H1 (cell line): Measurements from ENCODE around the gene SLC66A2. TPM values are rescaled to one million over a fixed set of nuclear protein-coding genes. Genes with fewer than 3 reads are reported as not detected.

Source experiments
- CTCF ChIA-PET: fragments of 300-600 bp; sonication (Branson Sonifier 250); formaldehyde crosslinking; loops from one replicate; lab custom pipeline; 2021; ENCODE audit not compliant: partially characterized antibody; lab: Charles Lee
- POLR2A ChIA-PET: fragments of 300-600 bp; sonication (Branson Sonifier 250); formaldehyde crosslinking; loops from one replicate; lab custom pipeline; 2021; ENCODE audit warnings: inconsistent platforms; ENCODE audit not compliant: partially characterized antibody; lab: Charles Lee
- DNase-seq, 2 experiments: peaks; one replicate each; pipeline versions ENCODE4 v3.0.0 to v3.0.0-alpha.2; 2010 to 2022; ENCODE audit warnings: low spot score in 2 of 2, low read depth in 1 of 2, mixed read lengths in 1 of 2
- FAIRE-seq: peaks from 2 replicates; lab custom pipeline; 2011; peaks lifted over from hg19 to GRCh38; lab: Jason Lieb, UNC
- H2AFZ ChIP-seq: 2 replicates; pipeline ENCODE4 v1.8.1; 2012; ENCODE audit warnings: low read length, inconsistent platforms
- H2AK5ac ChIP-seq: 2 replicates; pipeline ENCODE4 v1.6.1; 2013; ENCODE audit warnings: low read depth, low read length
- H2BK120ac ChIP-seq: replicated peaks from 2 replicates; pipeline ENCODE3; 2013; ENCODE audit warnings: low read depth, low read length, inconsistent platforms
- H2BK12ac ChIP-seq: 2 replicates; pipeline ENCODE4 v1.6.1; 2013; ENCODE audit warnings: low read depth, low read length
- H2BK15ac ChIP-seq: 2 replicates; pipeline ENCODE4 v1.6.1; 2013; ENCODE audit warnings: low read length
- H2BK20ac ChIP-seq: 2 replicates; pipeline ENCODE4 v1.6.1; 2013; ENCODE audit warnings: low read length
- H2BK5ac ChIP-seq: 2 replicates; pipeline ENCODE4 v1.6.1; 2013; ENCODE audit warnings: low read depth, low read length
- H3K14ac ChIP-seq: 2 replicates; pipeline ENCODE4 v1.6.1; 2013; ENCODE audit warnings: inconsistent platforms; ENCODE audit not compliant: insufficient read length
- H3K18ac ChIP-seq: 2 replicates; pipeline ENCODE4 v1.6.1; 2013; ENCODE audit warnings: low read length; ENCODE audit errors: extremely low read depth
- H3K23ac ChIP-seq: 2 replicates; pipeline ENCODE4 v1.6.1; 2013; ENCODE audit warnings: inconsistent platforms; ENCODE audit not compliant: insufficient read length
- H3K23me2 ChIP-seq: 2 replicates; pipeline ENCODE4 v1.6.1; 2013; ENCODE audit warnings: low read depth, low read length
- H3K27ac ChIP-seq: 2 replicates; pipeline ENCODE4 v1.6.1; 2011; ENCODE audit warnings: low read depth, low read length, inconsistent platforms
- H3K27me3 ChIP-seq, 4 experiments: replicated peaks in 1 of 4; 1 replicate in 1 of 4; 2 replicates in 3 of 4; pipeline versions ENCODE4 v1.6.1 to v1.8.1; 2011 to 2013; ENCODE audit warnings: low read length in 3 of 4, mild to moderate bottlenecking in 3 of 4, inconsistent platforms in 2 of 4, mixed read lengths in 2 of 4, moderate library complexity in 1 of 4; ENCODE audit not compliant: control insufficient read depth in 3 of 4, insufficient read depth in 3 of 4; ENCODE audit errors: extremely low read depth in 1 of 4
- H3K36me3 ChIP-seq, 4 experiments: 2 replicates each; pipeline versions ENCODE4 v1.6.1 to v1.8.1; 2011 to 2013; ENCODE audit warnings: mild to moderate bottlenecking in 4 of 4, low read length in 3 of 4, moderate library complexity in 2 of 4, control low read depth in 1 of 4, inconsistent platforms in 1 of 4; ENCODE audit not compliant: insufficient read depth in 4 of 4, control insufficient read depth in 2 of 4
- H3K4ac ChIP-seq: replicated peaks from 2 replicates; pipeline ENCODE3; 2013; ENCODE audit warnings: low read length, low read depth, mixed read lengths, inconsistent platforms; ENCODE audit not compliant: insufficient read length
- H3K4me1 ChIP-seq, 4 experiments: replicated peaks in 1 of 4; 1 replicate in 1 of 4; 2 replicates in 3 of 4; pipeline versions ENCODE4 v1.6.1 to v1.8.1; 2011 to 2013; ENCODE audit warnings: low read length in 3 of 4, inconsistent platforms in 2 of 4, mixed read lengths in 1 of 4; ENCODE audit not compliant: insufficient read depth in 4 of 4, control insufficient read depth in 3 of 4
- H3K4me2 ChIP-seq, 2 experiments: 2 replicates each; pipeline versions ENCODE4 v1.6.1 to v1.8.1; 2011 to 2013; ENCODE audit warnings: low read depth in 2 of 2, low read length in 2 of 2, control low read depth in 1 of 2, inconsistent platforms in 1 of 2, mild to moderate bottlenecking in 1 of 2; ENCODE audit not compliant: insufficient read depth in 1 of 2
- H3K4me3 ChIP-seq, 4 experiments: fragments of 200-600, 300-600 bp in 1 of 4; sonication (generic), shearing (Covaris generic), sonication (Bioruptor Twin) in 1 of 4; 2 replicates each; pipeline versions ENCODE4 v1.5.1 to v1.8.1; 2011 to 2016; ENCODE audit warnings: low read length in 4 of 4, low read depth in 3 of 4, control low read depth in 2 of 4, inconsistent platforms in 2 of 4, mild to moderate bottlenecking in 2 of 4, mixed read lengths in 1 of 4, moderate library complexity in 1 of 4; ENCODE audit not compliant: insufficient read depth in 2 of 4; ENCODE audit errors: extremely low read depth in 1 of 4
- H3K56ac ChIP-seq: replicated peaks from 2 replicates; pipeline ENCODE3; 2013; ENCODE audit warnings: low read depth, mild to moderate bottlenecking, mixed read lengths, low read length, inconsistent platforms; ENCODE audit not compliant: insufficient read length
- H3K79me1 ChIP-seq: 2 replicates; pipeline ENCODE4 v1.6.1; 2013; ENCODE audit warnings: low read depth, low read length, control low read depth
- H3K79me2 ChIP-seq, 2 experiments: 2 replicates each; pipeline versions ENCODE4 v1.6.1 to v1.8.1; 2012 to 2013; ENCODE audit warnings: low read length in 2 of 2, mild to moderate bottlenecking in 2 of 2, inconsistent platforms in 1 of 2; ENCODE audit not compliant: insufficient read depth in 2 of 2, control insufficient read depth in 1 of 2
- H3K9ac ChIP-seq, 4 experiments: replicated peaks in 1 of 4; 1 replicate in 1 of 4; 2 replicates in 3 of 4; pipeline versions ENCODE4 v1.6.1 to v1.8.1; 2011 to 2013; ENCODE audit warnings: low read depth in 3 of 4, low read length in 3 of 4, control low read depth in 2 of 4, mild to moderate bottlenecking in 2 of 4, moderate library complexity in 2 of 4, inconsistent platforms in 1 of 4; ENCODE audit errors: extremely low read depth in 1 of 4
- H3K9me3 ChIP-seq, 2 experiments: 2 replicates each; pipeline versions ENCODE4 v1.6.1 to v1.8.1; 2012 to 2013; ENCODE audit warnings: mild to moderate bottlenecking in 2 of 2, moderate library complexity in 2 of 2, control low read depth in 1 of 2, inconsistent platforms in 1 of 2, low read depth in 1 of 2, low read length in 1 of 2, mixed read lengths in 1 of 2; ENCODE audit not compliant: insufficient read depth in 2 of 2
- H4K20me1 ChIP-seq, 2 experiments: replicated peaks in 1 of 2; 2 replicates each; pipeline versions ENCODE3 to v1.8.1; 2011 to 2013; ENCODE audit warnings: inconsistent platforms in 2 of 2, low read length in 2 of 2, mild to moderate bottlenecking in 1 of 2; ENCODE audit not compliant: insufficient read depth in 2 of 2, control insufficient read depth in 1 of 2
- H4K5ac ChIP-seq: 2 replicates; pipeline ENCODE4 v1.6.1; 2013; ENCODE audit warnings: low read length, low read depth, mixed read lengths, inconsistent platforms; ENCODE audit not compliant: insufficient read length
- H4K8ac ChIP-seq: 2 replicates; pipeline ENCODE4 v1.8.0; 2013; ENCODE audit warnings: mild to moderate bottlenecking, moderate library complexity, low read length, inconsistent platforms; ENCODE audit not compliant: insufficient read depth; ENCODE audit errors: extremely low read depth
- H4K91ac ChIP-seq: replicated peaks from 2 replicates; pipeline ENCODE3; 2013; ENCODE audit warnings: low read length, mixed read lengths, inconsistent platforms; ENCODE audit not compliant: insufficient read length
- JUN ChIP-seq: IDR thresholded peaks from 2 replicates; pipeline ENCODE4 v1.6.1; 2011; ENCODE audit warnings: low read depth, mild to moderate bottlenecking, improper control_type of control experiment, low read length
- WGBS, 2 experiments: shearing (Covaris generic) in 1 of 2; methylation state at CpG; one replicate each; pipeline versions ENCODE4 v1.1.6 to v1.1.7; 2013 to 2015; ENCODE audit warnings: low lambda C conversion rate in 2 of 2, mixed read lengths in 2 of 2, inconsistent platforms in 1 of 2, low coverage in 1 of 2, missing lambda C conversion rate in 1 of 2; ENCODE audit not compliant: insufficient replicate concordance in 2 of 2, insufficient coverage in 1 of 2, insufficient read length in 1 of 2; ENCODE audit errors: extremely low coverage in 1 of 2, missing lambda C conversion rate in 1 of 2; 5-methylcytosine and 5-hydroxymethylcytosine counted together
- polyA plus RNA-seq, 7 experiments: library from polyadenylated mRNA; depleted of rRNA in 3 of 7; stranded (reverse) in 5 of 7; unstranded in 2 of 7; fragments of >200 nt in 5 of 7; fragments of 200-250 nt in 2 of 7; gene quantifications; 1 replicate in 5 of 7; 2 replicates in 1 of 7; 4 replicates in 1 of 7; pipeline versions ENCODE4 v1.2.1 to v1.2.3, GENCODE V29; 2011 to 2013; ENCODE audit warnings: missing spikeins in 2 of 7, mixed read lengths in 2 of 7
- total RNA-seq: library from RNA; stranded (reverse); fragmentation: NEBNext Ultra II Directional; extraction: Animal tissue kit (Norgen Biotek cat#: 25700); gene quantifications from 2 replicates; pipeline ENCODE4 v1.2.1, GENCODE V29; 2021

SLC66A2 gene
- total and polyA plus RNA-seq, 2 of the 8 experiments (the other 6 are each of a cell fraction or from before 2014, with no cell fraction given), result 15.0 to 18.9 TPM

DNA sequence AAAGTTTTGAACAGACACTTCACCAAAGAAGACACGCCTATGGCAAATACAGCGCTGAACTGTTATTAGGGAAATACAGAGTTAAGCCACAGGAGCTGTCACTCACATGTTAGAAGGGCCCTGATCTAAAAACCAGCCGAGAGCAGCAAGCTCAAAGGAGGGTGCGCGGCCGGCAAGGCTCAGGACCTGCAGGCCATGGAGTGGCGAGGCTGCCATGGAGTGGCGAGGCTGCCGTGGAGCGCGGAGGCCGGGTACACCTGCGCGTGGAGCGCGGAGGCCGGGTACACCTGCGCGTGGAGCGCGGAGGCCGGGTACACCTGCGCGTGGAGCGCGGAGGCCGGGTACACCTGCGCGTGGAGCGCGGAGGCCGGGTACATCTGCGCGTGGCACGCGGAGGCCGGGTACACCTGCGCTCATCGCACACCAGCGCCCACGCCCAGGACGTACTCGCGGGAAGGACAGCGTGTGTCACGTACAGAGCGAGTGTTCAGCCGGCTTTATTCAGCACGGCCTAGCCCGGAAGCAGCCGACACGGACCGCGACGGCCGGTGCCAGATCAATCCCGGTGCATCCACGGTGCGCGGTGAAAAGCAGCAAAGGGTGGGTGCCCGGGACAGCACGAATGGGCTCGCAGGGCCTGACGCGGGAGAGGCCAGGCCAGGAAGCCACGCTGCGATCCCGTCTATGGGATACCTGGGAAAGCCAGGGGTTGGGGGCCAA lies 68.8 kb downstream of the SLC66A2 start:
- POLR2A ChIA-PET, result no interaction called here
- H4K20me1 ChIP-seq, result peaks cover 0 to 2% of the 10 kb centered on the region in 2 experiments
- H3K23ac ChIP-seq, result no peak overlapping the region
- no peak overlapping the region for H2AFZ ChIP-seq
- H3K4me2 ChIP-seq, result no peak overlapping the region
- H3K14ac ChIP-seq, result no peak overlapping the region
- CTCF ChIA-PET, result interaction anchor here (1.1 kb wide), 1 partner anchor 85 kb away, joined by 3 read pairs; no protein-coding TSS in a partner anchor
- no peak overlapping the region for H3K56ac ChIP-seq
- H2BK20ac ChIP-seq, result no peak overlapping the region
- no peak for FAIRE-seq
- no peak overlapping the region for H4K91ac ChIP-seq
- H3K79me2 ChIP-seq, result no peaks in the 10 kb centered on the region
- no peak for DNase-seq
- no peaks in the 10 kb centered on the region for H3K27me3 ChIP-seq
- H2BK5ac ChIP-seq, result no peak overlapping the region
- H3K4ac ChIP-seq, result no peak overlapping the region
- TF ChIP-seq JUN, result no peak
- H2BK12ac ChIP-seq, result no peak overlapping the region
- no peak overlapping the region for H3K18ac ChIP-seq
- no peak overlapping the region for H2BK120ac ChIP-seq
- H3K27ac ChIP-seq, result no peak overlapping the region
- no peaks in the 10 kb centered on the region; the same call in 1 of the 2 replicates for H3K79me1 ChIP-seq
- no peaks in the 10 kb centered on the region for H3K36me3 ChIP-seq
- no peak overlapping the region for H3K9ac ChIP-seq
- no peak overlapping the region for H4K5ac ChIP-seq
- no peak overlapping the region for H2BK15ac ChIP-seq
- H2AK5ac ChIP-seq, result no peak overlapping the region
- no peak overlapping the region for H3K4me3 ChIP-seq
- H4K8ac ChIP-seq, result no peak overlapping the region
- 96% methylated on average over 61 of the region's 68 CpGs; no CpG with 5 or more reads in 1 of the 2 experiments for WGBS, 2 experiments
- H3K9me3 ChIP-seq, result peaks cover 0 to 12% of the 10 kb centered on the region in 2 experiments; a peak in 2 of 4 replicates
- H3K4me1 ChIP-seq, result no peaks in the 10 kb centered on the region
- no peaks in the 10 kb centered on the region for H3K23me2 ChIP-seq
